HL-60/S4 (cell line): ENCODE data around the gene BCL2L11.

Source experiments
- in situ Hi-C: fragments of 300-500 bp; cut with MboI; formaldehyde crosslinking; loops from 2 replicates; pipeline ENCODE4 v1.14.3; 2022; ENCODE audit warnings: low sequenced_read_pairs

BCL2L11 gene

DNA sequence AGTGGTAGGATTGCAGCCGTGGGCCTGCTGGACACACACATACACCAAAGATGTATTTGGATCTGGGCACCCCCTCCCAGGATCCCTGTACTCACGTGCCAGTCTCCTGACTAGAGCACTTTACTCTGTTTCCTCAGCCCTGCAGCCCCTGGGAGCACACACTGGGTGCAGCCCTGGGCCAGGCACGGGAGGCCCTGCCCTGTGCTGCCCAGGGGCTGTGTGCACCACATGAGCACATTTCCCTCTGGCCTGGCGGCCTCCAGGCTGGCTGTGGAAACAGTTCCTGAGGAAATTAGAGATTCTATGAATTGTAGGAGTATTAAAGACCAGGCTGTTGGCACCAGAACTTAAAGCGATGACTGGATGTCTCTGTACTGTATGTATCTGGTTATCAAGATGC lies 45.4 kb downstream of the BCL2L11 start:
- in situ Hi-C loops = no loop called here

DNA sequence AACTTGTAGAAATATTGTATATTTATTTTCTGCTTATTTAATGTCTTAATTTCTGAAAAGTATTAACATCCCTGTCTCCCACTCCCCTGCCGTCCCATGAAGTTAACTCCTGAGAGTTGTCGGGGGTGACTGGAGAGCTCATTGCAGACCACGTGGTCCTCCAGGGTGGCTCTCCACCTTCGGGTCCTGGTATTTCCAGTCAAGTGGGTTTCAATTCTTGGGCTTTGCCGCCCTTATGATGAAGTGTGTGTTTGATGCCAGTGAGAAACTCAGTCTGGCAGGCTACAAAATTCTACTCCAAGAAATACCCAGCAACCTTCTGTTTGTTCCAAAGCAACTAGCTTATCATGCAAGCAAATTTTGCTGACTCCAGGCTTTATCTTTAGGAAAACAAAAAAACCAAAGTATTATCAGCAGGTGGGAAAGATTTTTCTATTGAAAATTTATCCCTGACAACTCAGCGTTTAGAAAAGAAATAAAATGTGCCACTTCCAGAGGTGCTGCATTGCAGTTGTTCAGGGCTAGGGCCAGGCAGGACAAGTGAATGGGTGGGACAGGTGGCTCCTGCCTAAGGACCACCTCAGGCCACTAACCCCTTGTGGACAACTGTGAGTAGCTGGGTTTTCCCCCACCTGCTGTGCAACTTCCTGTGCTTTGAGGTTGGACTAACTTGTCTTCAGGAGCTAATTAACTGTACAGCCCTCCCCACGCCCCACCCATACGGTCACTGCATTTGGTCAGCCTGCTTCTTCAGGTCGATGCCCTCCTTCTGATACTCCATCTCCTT lies 46.6 kb downstream of the BCL2L11 start:
- in situ Hi-C loops = no loop called here

DNA sequence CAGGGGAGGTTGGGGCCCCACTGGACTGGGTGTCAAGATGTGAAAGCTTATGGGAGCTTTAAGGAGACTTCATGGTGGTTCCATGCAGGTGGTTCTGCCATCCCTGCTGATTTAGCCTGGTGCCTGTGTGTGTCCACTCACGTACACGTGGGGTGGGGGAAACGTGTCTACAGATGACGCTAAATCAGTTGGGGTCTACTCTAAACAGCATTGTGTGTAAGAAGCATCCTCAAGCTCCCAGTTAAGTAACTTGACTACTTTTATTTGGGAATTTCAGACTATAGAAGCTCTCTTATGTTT lies 47.1 kb downstream of the BCL2L11 start:
- in situ Hi-C loops = no loop called here

DNA sequence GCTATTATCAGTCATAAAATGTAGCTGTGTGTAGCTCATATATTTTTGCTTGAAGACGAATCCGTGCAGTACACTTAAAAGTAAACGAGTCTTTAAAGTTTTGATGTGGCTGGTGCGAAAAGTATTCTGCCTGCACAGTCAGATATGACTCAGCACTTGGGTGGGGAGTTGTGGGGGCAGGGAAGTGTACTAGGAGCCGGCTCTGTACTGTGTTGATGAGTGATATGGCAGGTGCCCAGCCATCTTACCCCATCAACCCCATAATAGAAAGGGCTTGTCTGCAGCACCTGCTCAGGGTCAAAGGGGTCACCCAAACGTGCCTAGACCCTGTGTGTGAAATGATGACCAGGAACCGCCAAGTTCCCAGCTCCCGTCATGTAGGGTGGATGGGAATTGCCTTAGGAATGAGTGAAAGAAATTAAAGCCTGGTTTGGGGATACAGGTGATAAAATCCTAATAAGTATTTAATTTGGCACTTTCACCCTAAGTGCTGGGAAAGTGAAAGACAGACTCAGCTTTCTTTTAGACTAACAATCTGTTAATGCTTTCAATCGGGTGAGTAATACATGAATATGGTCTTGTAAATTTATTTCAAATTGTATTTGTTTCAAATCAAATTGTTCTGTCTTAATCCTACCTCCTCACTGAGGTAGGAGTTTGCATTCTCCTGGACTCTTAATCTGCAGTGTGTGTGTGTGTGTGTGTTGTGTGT lies 48.0 kb downstream of the BCL2L11 start:
- in situ Hi-C loops = no loop called here

DNA sequence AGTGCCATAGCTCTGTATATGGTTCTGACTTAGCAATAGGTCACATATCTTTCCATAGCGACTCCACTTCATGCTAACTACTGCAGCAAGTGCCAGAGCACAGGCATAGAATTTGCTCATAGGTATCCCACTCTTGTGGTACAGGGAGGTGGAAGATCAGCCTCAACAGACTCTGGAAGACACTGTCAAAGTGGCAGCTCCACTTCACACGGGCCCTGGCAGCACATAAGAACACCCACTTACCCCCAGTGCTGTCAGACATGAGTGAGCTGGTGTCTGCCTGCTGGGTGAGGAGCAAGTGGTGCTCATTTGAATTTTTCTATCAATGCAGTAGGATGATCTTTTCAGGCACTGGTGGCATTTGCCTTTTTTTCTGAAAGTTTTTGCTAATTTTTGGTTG lies 48.6 kb downstream of the BCL2L11 start:
- in situ Hi-C loops = no loop called here

DNA sequence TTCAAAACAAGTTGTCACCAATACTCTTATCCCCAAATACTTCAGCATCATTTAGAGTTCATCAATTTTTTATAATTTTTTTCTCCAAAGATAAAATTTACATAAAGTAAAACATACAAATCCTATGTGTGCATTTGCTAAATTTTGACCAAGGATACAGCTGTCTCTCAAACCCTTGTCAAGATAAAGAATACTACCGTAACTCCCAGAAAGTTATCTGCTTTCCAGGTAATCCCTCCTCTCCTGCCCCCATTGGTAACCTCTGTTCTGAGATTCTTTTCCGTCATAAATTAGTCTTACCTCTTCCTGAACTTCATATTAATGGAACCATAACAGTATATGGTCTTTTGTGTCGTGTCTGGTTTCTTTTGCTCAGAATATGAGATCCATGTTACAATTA lies 49.2 kb downstream of the BCL2L11 start:
- in situ Hi-C loops = no loop called here

DNA sequence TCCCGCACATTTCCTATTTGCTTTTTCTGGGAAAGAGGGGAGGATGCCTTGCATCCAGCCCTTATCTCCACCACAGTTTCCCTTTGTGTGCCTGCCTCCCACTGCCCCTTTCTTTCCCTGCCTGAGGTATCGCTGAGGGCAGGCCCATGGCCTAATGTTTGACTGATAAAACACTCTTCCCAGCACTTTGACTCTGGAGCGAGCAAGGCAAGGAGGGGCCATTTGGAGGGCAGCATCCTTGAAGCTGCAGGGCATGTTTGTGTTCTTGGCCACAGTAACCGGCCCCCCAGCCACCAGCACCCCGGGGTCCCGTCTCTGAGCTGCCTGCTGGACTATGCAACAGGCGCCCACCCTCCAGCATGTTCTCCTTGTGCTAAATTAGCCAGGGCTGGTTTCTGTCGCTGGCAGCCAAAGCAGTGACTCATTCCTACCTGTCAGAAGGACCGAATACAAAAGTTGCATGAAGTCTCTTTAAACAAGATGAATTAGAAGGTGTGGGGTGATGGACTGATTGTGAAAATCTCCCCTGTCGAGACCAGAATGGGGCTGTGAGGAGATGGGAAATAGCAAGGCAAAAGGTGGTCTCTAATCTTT lies 50.7 kb downstream of the BCL2L11 start:
- in situ Hi-C loops = no loop called here

DNA sequence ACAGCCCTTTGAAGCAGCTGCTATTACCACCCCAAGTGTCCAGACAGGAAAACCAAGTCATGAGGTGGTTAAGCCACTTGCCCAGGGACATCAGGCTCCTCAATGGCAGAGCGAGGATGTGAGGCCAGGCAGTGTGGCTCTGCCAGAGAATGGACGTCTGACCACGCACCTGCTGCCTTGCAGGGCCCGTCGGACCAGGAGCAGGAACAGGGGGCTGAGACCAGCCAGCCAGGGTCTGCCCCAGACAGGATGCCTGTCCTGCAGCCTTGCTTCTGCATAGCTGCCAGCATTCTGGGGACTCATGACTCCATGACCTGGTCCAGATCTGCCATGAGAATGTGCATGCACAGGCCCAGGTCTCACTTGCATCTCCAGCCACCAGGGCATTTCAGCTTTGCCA lies 52.0 kb downstream of the BCL2L11 start:
- in situ Hi-C loops = no loop called here

DNA sequence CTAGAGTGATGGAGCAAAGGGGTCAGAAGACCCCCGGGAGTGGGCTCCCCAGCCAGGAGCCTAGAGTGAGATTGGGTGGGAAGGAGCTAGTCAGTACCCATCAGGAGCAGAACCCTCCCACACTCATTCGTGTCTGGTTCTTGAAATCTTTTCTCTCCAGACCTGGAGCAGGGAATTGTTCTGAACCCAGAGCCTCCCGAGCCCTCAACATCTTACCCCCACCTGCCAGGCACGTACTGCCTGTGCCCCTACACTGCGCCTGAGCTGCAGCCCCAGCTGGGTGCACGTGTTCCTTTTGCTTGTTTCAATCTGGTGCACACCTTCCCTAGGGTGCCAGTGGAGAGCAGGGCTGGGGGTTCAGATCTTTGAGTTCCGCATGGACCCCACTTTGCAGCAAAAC lies 52.6 kb downstream of the BCL2L11 start:
- in situ Hi-C loops = no loop called here

DNA sequence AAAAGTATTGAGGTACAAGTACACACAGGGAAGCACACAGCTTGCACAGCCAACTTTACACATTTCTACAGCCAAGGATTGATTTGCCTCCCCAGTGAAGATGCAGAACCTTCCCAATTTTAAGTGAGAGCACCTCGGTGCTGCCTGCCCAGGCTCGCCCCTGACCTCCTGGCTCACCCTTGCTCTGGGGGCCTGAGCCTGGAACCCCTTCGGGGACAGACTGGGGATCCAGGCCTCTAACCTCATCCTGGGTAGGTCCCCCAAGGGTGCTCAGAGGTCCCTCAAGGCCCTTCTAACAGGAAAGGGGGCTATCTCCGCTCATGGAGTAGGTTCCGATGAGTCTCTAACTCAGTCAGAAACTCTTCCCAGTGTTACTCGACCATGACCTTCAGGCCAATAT lies 53.1 kb downstream of the BCL2L11 start:
- in situ Hi-C loops = no loop called here

DNA sequence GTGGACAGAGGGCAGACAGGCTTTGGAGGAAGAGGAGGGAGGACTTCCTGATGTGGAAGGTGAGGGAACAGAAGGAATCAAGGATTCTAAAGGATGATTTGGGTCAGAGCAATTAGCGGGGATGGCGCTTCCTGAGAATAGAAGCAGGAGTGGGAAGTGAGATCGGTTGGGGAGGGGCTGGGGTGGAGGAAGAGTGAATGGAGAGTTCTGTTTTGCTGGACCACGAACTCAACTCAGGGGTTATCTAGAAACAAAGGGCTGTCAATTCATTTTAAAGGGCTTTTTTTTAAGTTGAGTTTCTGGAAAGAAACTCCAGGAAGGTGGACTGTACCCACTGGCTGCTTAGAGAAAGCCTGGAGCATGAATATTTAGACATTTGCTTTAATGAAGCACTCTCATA lies 54.9 kb downstream of the BCL2L11 start:
- in situ Hi-C loops = no loop called here

DNA sequence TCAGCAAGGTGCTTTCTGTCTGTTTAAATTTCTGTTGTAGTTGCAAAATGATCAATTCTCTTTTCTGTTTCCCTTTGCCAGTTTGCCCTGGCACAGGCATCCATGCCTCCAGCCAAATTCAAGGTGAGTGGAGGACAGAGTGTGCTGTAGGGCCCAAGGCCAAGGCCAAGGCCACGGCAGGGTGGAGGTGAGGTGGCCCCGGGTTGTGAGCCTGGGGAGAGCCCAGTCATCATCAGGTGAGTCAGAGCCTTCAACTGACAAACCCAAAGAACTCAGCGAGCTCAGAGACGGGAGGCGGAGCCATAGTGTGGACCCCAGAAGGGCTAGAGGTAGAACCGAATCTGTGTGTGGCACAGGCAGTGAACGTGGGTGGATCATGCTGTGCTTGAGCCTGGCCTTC lies 55.7 kb downstream of the BCL2L11 start:
- in situ Hi-C loops = no loop called here

DNA sequence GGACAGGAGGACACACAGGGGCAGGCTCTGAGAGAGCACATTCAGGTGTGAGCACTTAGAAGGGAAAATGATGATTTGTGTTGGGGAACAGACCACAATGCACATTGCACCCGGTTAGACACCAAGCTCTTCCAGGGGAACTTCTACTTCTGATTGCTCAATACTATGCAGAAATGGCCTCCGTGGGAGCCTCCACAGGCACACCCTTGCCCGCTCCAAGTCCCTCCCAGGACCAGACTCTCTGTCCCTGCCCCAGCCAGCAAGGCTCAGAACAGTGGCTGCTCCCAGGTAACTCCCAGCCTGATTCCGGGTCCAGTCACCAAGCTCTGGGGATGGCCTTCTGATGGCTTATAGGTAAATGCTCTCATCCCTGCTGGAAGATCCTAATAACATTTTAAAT lies 56.2 kb downstream of the BCL2L11 start:
- in situ Hi-C loops = no loop called here

DNA sequence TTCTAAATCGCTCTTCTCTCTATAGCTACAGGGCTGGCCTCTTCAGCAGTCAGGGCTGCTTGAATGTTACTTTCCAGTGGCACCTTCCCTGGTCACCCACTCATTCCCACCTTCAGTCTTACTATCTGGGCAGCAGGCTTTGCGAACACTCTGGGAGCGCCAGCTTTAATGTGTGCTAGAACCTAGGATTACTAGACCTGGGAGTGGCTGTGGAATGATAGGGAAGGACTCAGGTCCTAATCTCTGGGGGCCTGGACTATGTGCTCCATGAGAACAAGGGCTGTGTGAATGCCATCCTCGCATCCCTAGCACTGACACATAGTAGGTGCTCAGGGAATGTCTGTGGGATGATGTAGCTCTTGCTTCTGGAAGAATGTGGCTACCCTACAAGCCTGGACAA lies 57.6 kb downstream of the BCL2L11 start:
- in situ Hi-C loops = no loop called here

DNA sequence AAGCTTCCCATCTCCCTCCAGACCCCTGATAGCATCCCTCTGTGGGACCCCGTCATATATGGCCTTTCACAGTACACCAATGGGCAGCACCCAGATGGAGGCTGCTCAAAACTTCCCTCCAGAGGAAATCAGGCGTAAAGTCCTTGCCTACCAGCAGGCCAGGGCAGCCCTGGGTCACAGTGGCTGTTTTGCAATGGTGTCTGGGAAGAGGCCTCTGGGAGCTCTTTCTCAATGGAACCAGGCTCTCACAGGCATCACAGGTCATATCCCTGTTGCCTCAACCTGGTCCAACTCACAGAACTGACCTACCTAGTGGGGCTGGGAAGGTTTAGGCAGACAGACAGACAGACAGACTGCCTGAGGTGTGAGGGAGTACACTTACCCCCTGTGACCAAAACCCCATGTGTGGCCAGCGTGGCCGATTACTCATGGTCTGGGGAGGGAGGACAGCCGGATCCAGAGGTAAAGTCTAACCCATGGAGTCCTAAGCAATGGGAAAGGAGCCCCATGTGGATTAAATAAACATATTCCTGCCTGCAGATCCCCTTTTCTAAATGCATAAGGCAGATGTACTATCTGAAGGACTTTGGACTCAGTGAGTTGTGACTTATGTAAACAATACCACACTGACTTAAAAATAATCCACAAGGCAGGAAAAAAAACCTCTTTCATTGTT lies 58.2 kb downstream of the BCL2L11 start:
- in situ Hi-C loops = no loop called here

DNA sequence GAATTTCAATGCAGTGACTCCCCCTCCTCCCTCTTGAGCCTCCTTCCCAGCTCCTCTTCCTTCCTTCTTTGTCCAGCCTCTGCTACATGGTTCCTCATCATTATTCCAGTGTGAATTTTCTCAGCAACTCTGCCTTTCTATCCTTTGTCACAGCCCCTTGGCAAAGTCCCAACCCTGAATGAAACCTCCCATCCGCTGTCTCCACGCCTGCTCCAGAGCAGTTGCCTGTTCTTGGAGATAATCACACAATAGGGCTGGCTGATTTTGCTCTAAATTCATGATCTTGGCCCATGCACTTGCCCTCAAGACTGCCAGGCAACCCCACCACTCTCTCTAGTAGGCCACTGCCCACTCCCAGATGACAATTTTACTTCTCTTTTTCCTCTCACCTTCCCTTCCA lies 61.4 kb downstream of the BCL2L11 start:
- in situ Hi-C loops = no loop called here

DNA sequence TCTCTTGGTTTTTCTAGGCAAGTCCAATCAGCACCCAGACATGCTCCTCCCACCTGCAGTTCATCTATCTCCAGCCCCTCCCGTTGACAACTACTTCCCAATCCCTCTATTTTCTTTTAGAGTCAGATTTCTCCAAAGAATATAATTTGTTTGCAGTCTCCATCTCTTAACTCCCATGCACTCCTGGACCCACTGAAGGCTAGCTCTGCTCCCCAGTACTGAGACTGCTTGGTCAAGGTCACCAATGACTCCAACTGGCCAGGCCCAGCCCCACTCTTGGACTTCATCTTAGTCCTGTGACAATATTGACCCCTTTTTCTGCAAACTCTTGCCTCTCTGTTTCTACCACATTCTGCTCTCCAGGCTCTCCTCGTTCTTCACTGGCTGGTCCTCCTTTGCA lies 62.0 kb downstream of the BCL2L11 start:
- in situ Hi-C loops = no loop called here

DNA sequence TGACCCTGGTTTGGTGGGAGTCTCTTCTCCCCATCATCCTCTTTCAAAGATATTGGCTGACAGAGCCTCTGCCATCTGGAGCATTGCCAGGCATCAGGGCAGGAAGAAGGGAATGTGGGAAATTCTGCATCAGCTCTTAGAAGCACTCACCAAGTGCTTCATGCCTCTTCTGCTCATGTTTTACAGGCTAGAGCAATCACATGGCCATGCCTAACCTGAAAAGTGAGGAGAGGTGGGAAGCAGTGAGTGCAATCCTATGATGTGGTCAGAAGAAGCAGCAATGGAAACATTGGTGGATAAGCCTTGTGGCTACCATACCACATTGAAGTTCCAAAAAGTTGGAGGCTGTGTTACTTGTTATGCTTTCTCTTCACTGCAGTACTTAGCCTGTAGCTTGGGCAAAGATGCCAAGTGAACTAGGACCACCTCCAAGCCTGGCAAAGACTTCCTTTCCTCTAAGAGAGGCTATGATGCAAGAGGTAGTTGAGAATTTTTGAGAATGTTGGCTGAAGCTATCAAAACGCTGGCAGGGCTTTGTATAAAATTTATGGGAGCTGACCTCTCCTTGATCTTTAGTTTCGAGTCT lies 64.1 kb downstream of the BCL2L11 start:
- in situ Hi-C loops = no loop called here

DNA sequence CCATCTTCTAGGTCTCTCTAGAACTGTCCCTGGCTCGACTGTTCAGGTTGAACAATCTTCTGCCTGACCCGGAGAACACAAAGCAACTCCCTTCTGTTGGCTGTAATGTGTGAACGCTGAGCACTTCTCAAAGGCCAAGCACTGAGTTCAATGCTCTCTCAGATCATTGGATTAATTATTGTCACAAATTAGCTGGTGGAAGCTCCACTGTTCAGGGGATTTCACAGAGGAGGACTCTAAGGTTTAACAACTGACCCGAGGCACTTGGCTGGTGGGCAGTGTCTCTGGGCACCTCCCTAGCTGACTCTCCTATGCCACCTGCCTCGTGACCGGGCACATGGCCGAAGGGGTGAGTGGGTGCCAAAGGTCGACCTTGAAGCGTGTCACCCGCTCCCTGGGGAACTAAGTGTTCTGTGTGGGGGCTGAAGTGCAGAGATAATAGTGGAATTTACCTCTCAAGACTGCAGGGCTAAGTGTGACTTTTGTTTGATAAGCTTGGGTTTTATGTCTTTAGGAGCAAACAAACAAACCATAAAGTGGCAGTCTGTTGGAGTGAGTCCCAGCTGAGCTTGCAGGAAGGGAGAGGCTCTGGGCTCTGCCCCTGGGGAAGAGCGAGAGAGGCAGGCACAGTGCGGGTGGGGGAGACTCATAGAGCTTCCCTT lies 64.8 kb downstream of the BCL2L11 start:
- in situ Hi-C loops = no loop called here

DNA sequence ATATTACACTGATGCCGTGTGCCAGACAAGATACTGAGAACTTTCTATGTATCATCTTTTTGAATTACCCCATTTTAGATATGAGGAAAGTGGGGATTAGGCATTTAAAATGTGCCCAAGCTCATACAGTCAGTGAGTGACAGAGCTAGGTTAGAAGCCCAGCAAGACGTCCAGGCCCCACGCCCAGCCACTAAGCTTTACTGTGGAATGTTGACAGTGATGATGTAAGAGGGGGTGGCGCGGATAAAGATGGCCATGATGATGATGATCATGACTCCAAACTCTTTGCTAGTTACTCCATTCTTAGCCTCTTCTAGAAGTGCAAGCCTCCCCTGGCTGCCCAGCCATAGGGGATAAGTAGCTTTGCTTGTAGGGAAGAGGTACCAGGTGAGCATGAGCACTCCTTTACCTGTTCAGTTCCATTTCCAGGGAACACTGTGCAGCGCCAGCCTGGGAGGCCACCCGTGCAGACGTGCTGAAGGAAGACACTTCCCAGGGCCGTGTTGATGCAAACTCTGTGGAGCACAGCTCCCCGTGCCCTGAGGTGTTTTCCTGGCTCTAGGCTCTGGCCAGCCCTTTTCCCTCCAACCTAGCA lies 65.5 kb downstream of the BCL2L11 start:
- in situ Hi-C loops = no loop called here

DNA sequence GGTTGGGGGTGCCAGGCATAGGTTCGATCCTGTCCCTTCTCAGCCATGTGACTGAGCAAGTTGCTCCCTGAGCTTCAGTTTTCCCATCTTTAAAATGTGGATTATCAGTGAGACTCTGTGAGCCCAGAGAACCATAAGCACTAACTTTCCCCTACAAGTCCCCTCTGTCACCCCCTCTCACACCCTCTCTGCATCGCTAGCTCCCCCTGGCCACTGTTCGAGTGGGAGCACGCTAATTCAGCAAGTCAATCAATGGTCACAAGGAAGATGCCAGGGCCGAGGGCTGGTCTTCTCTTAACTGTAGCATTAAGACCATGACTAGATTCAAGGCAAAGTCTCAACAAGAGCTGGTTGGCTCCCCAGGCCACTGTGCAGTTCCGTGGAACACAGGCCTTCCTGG lies 66.2 kb downstream of the BCL2L11 start:
- in situ Hi-C loops = no loop called here
